IMR-90 (cell line): ENCODE results near the gene CHL1. TPM values are rescaled to one million over a fixed set of nuclear protein-coding genes. Genes with fewer than 3 reads are reported as not detected.

Source experiments
- ATAC-seq: fragments of 200-7000 bp; cut with Tn5 transposase; 2 replicates; pipeline ENCODE4 v1.9.1; 2020; ENCODE audit warnings: low read depth, mild to moderate bottlenecking, moderate library complexity
- BruUV-seq: library from RNA; stranded (reverse); fragments of 400-500 nt; replicated peaks from 2 replicates; lab custom pipeline; 2021; lab: Mats Ljungman, UMichigan
- CTCF ChIA-PET: fragments of 300-600 bp; formaldehyde crosslinking; extraction: SDS; loops from one replicate; lab custom pipeline; 2021; ENCODE audit warnings: antibody characterized with exemption; lab: Yijun Ruan, JAX
- POLR2A ChIA-PET: fragments of 300-600 bp; sonication (Branson Sonifier 250); formaldehyde crosslinking; loops from one replicate; lab custom pipeline; 2022; ENCODE audit warnings: antibody characterized with exemption; ENCODE audit not compliant: unreplicated experiment; lab: Charles Lee
- DNase-seq: peaks from one replicate; pipeline ENCODE4 v3.0.0; 2013
- H2AFZ ChIP-seq: replicated peaks from 2 replicates; pipeline ENCODE3; 2013; ENCODE audit warnings: low read length, mild to moderate bottlenecking; ENCODE audit not compliant: poor library complexity
- H2AK5ac ChIP-seq: 2 replicates; pipeline ENCODE4 v1.6.1; 2013; ENCODE audit warnings: low read depth, low read length, inconsistent platforms
- H2AK9ac ChIP-seq: replicated peaks from 2 replicates; pipeline ENCODE3; 2013; ENCODE audit warnings: mild to moderate bottlenecking, low read depth, low read length, moderate library complexity; ENCODE audit not compliant: poor library complexity
- H2BK120ac ChIP-seq: 2 replicates; pipeline ENCODE4 v1.6.1; 2013; ENCODE audit warnings: low read depth, low read length, inconsistent platforms
- H2BK15ac ChIP-seq: 3 replicates; pipeline ENCODE4 v1.6.1; 2013; ENCODE audit warnings: low read depth, low read length, inconsistent platforms
- H2BK20ac ChIP-seq: 2 replicates; pipeline ENCODE4 v1.6.1; 2013; ENCODE audit warnings: low read depth, mild to moderate bottlenecking, inconsistent platforms, low read length, moderate library complexity
- H2BK5ac ChIP-seq: 2 replicates; pipeline ENCODE4 v1.6.1; 2013; ENCODE audit warnings: mild to moderate bottlenecking, low read depth, low read length, inconsistent platforms; ENCODE audit not compliant: poor library complexity, severe bottlenecking
- H3K14ac ChIP-seq: replicated peaks from 2 replicates; pipeline ENCODE4 v1.6.1; 2013; ENCODE audit warnings: low read depth, low read length, inconsistent platforms
- H3K18ac ChIP-seq: 2 replicates; pipeline ENCODE4 v1.6.1; 2013; ENCODE audit warnings: low read depth, low read length, control low read depth
- H3K23ac ChIP-seq: 2 replicates; pipeline ENCODE4 v1.6.1; 2013; ENCODE audit warnings: low read depth, low read length, inconsistent platforms
- H3K27ac ChIP-seq: 2 replicates; pipeline ENCODE4 v1.5.1; 2013; ENCODE audit warnings: mild to moderate bottlenecking, control low read depth, low read length; ENCODE audit not compliant: insufficient read depth
- H3K27me3 ChIP-seq: 2 replicates; pipeline ENCODE4 v1.6.1; 2013; ENCODE audit warnings: low read length; ENCODE audit not compliant: control insufficient read depth, insufficient read depth
- H3K36me3 ChIP-seq: 2 replicates; pipeline ENCODE4 v1.6.1; 2013; ENCODE audit warnings: low read length, mixed read lengths; ENCODE audit not compliant: control insufficient read depth, insufficient read depth
- H3K4ac ChIP-seq: 2 replicates; pipeline ENCODE4 v1.6.1; 2013; ENCODE audit warnings: low read depth, low read length, inconsistent platforms
- H3K4me1 ChIP-seq: 2 replicates; pipeline ENCODE4 v1.6.1; 2013; ENCODE audit warnings: low read length, mixed read lengths; ENCODE audit not compliant: control insufficient read depth, insufficient read depth
- H3K4me2 ChIP-seq: 2 replicates; pipeline ENCODE4 v1.6.1; 2013; ENCODE audit warnings: low read depth, mild to moderate bottlenecking, control low read depth, low read length, moderate library complexity
- H3K4me3 ChIP-seq: 2 replicates; pipeline ENCODE4 v1.5.1; 2013; ENCODE audit warnings: low read depth, mild to moderate bottlenecking, control low read depth, low read length, moderate library complexity; ENCODE audit not compliant: insufficient read depth
- H3K56ac ChIP-seq: 2 replicates; pipeline ENCODE4 v1.6.1; 2013; ENCODE audit warnings: low read length, inconsistent platforms; ENCODE audit not compliant: insufficient read depth; ENCODE audit errors: extremely low read depth
- H3K79me1 ChIP-seq, 2 experiments: 2 replicates each; pipeline ENCODE4 v1.6.1; 2013; ENCODE audit warnings: low read length in 2 of 2, inconsistent platforms in 1 of 2, low read depth in 1 of 2
- H3K9ac ChIP-seq: 2 replicates; pipeline ENCODE4 v1.6.1; 2013; ENCODE audit warnings: low read depth, low read length, control low read depth
- H3K9me1 ChIP-seq: 2 replicates; pipeline ENCODE4 v1.6.1; 2013; ENCODE audit warnings: low read length, inconsistent platforms; ENCODE audit not compliant: insufficient read depth
- H3K9me3 ChIP-seq: 2 replicates; pipeline ENCODE4 v1.6.1; 2013; ENCODE audit warnings: low read length; ENCODE audit not compliant: control insufficient read depth, insufficient read depth
- H4K20me1 ChIP-seq: 2 replicates; pipeline ENCODE4 v1.6.1; 2013; ENCODE audit warnings: low read length, inconsistent platforms; ENCODE audit not compliant: insufficient read depth
- H4K5ac ChIP-seq: 2 replicates; pipeline ENCODE4 v1.6.1; 2013; ENCODE audit warnings: mild to moderate bottlenecking, low read depth, low read length, control low read depth
- H4K8ac ChIP-seq, 2 experiments: 2 replicates each; pipeline ENCODE4 v1.6.1; 2013; ENCODE audit warnings: low read depth in 2 of 2, low read length in 2 of 2, control low read depth in 1 of 2, inconsistent platforms in 1 of 2
- H4K91ac ChIP-seq: 2 replicates; pipeline ENCODE4 v1.6.1; 2013; ENCODE audit warnings: low read depth, low read length, inconsistent platforms; ENCODE audit not compliant: insufficient read depth
- BHLHE40 ChIP-seq: fragments of 150-350 bp; IDR thresholded peaks from 2 replicates; pipeline ENCODE4 v1.6.1; 2016; ENCODE audit warnings: mild to moderate bottlenecking, low read depth, low read length
- CEBPB ChIP-seq: IDR thresholded peaks from 2 replicates; pipeline ENCODE4 v1.6.1; 2012; ENCODE audit warnings: low read depth, low read length, improper control_type of control experiment
- CHD1 ChIP-seq: IDR thresholded peaks from 2 replicates; pipeline ENCODE4 v1.6.1; 2012; ENCODE audit warnings: low read depth, low read length, improper control_type of control experiment
- CTCF ChIP-seq: conservative IDR thresholded peaks from 2 replicates; pipeline ENCODE4 v1.5.1; 2012; ENCODE audit warnings: mild to moderate bottlenecking, low read depth, low read length, improper control_type of control experiment
- MAFK ChIP-seq: IDR thresholded peaks from 2 replicates; pipeline ENCODE4 v1.6.1; 2012; ENCODE audit warnings: low read depth, low read length, improper control_type of control experiment
- MAZ ChIP-seq: IDR thresholded peaks from 2 replicates; pipeline ENCODE4 v1.6.1; 2012; ENCODE audit warnings: low read depth, mild to moderate bottlenecking, low read length, improper control_type of control experiment, moderate library complexity, borderline replicate concordance
- MXI1 ChIP-seq: IDR thresholded peaks from 2 replicates; pipeline ENCODE4 v1.6.1; 2012; ENCODE audit warnings: low read depth, mild to moderate bottlenecking, low read length, moderate library complexity, borderline replicate concordance
- NFE2L2 ChIP-seq: fragments of 150-350 bp; IDR thresholded peaks from 2 replicates; pipeline ENCODE4 v1.6.1; 2016; ENCODE audit warnings: low read depth, mild to moderate bottlenecking, low read length
- POLR2A ChIP-seq: IDR thresholded peaks from 2 replicates; pipeline ENCODE4 v1.6.1; 2012; ENCODE audit warnings: mild to moderate bottlenecking, low read depth, low read length
- RAD21 ChIP-seq: IDR thresholded peaks from 2 replicates; pipeline ENCODE4 v1.6.1; 2012; ENCODE audit warnings: low read length, improper control_type of control experiment
- RFX5 ChIP-seq: IDR thresholded peaks from 2 replicates; pipeline ENCODE4 v1.8.0; 2012; ENCODE audit warnings: low read depth, mild to moderate bottlenecking, low read length, moderate library complexity
- SMC3 ChIP-seq: fragments of 150-350 bp; IDR thresholded peaks from 2 replicates; pipeline ENCODE4 v1.6.1; 2016; ENCODE audit warnings: low read depth, mild to moderate bottlenecking, antibody characterized with exemption, low read length, moderate library complexity
- USF2 ChIP-seq: fragments of 150-350 bp; IDR thresholded peaks from 2 replicates; pipeline ENCODE4 v1.6.1; 2017; ENCODE audit warnings: mild to moderate bottlenecking, antibody characterized with exemption, low read length, low read depth
- WGBS, 2 experiments: methylation state at CpG; one replicate each; pipeline versions ENCODE4 v1.1.5 to v1.1.7; 2013; ENCODE audit warnings: missing lambda C conversion rate in 2 of 2; ENCODE audit not compliant: insufficient read length in 1 of 2; ENCODE audit errors: extremely low coverage in 2 of 2; 5-methylcytosine and 5-hydroxymethylcytosine counted together
- dilution Hi-C: fragments of 300-500 bp; cut with HindIII; formaldehyde crosslinking; loops from one replicate; pipeline ENCODE4 v1.14.3; 2018; ENCODE audit warnings: low sequenced_read_pairs; ENCODE audit not compliant: unreplicated experiment
- in situ Hi-C: fragments of 300-500 bp; cut with MboI; formaldehyde crosslinking; loops from 3 replicates; pipeline ENCODE4 v1.14.3; 2019; ENCODE audit warnings: low sequenced_read_pairs, inconsistent platforms, mixed read lengths
- intact Hi-C: fragments of 100-400 bp; cut with micrococcal nuclease; formaldehyde crosslinking; loops from 2 replicates; pipeline ENCODE4 v1.10.0; 2022
- polyA plus RNA-seq, 3 experiments: library from polyadenylated mRNA; depleted of rRNA; stranded (reverse); fragments of >200 nt; gene quantifications; 2 replicates each; pipeline ENCODE4 v1.2.3, GENCODE V29; 2012; ENCODE audit warnings: low replicate concordance in 1 of 3
- total RNA-seq: library from RNA; depleted of rRNA; stranded (reverse); fragments of >200 nt; gene quantifications from 2 replicates; pipeline ENCODE4 v1.2.3, GENCODE V29; 2012
- TF ChIP-seq, protein P1 (sequence below): fragments of 150-350 bp; IDR thresholded peaks from 2 replicates; pipeline ENCODE4 v1.6.1; 2016; ENCODE audit warnings: low read depth, mild to moderate bottlenecking, low read length, moderate library complexity, borderline replicate concordance

The CHL1 gene
- total and polyA plus RNA-seq, 2 of the 4 experiments (the other 2 are of a cell fraction): 0.38 to 1.6 TPM

DNA sequence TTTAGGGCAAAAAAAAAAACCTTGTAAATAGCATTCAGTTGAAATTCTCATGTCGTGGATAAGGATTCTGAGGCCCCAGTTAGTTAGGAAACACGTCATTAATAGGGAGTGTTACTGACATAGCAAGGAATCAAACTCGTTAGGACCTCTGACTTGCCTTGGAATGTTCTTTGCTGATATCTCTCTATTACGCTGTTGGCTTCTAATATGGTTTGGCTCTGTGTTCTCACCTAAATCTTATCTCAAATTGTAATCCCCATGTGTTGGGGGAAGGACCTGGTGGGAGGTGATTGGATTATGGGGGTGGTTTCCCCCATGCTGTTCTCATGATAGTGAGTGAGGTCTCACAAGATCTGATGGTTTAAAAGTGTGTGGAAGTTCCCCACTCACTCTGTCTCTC is 40.3 kb downstream of the CHL1 start:
- CTCF ChIA-PET: no interaction called here
- Histone ChIP-seq H4K91ac (no peak overlapping the region), H3K27me3 (no peaks in the 10 kb centered on the region), H2AK9ac (no peak overlapping the region), H3K27ac (no peak overlapping the region), H4K8ac (no peak overlapping the region), H2AK5ac (no peak overlapping the region), H2AFZ (no peak overlapping the region), H3K9me3 (no peaks in the 10 kb centered on the region), H4K20me1 (no peaks in the 10 kb centered on the region), H3K18ac (no peak overlapping the region), H3K56ac (no peak overlapping the region), H2BK20ac (no peak overlapping the region), H3K9ac (no peak overlapping the region), H3K36me3 (no peaks in the 10 kb centered on the region), H4K5ac (no peak overlapping the region), H3K4me1 (no peaks in the 10 kb centered on the region), H3K9me1 (no peaks in the 10 kb centered on the region), H2BK120ac (no peak overlapping the region), H3K4ac (no peak overlapping the region), H3K4me3 (no peak overlapping the region), H2BK5ac (no peak overlapping the region), H3K79me1 (no peaks in the 10 kb centered on the region), H3K4me2 (no peak overlapping the region), H3K23ac (no peak overlapping the region), H2BK15ac (no peak overlapping the region), H3K14ac (no peak overlapping the region)
- intact Hi-C loops (no loop called here), dilution Hi-C loops (no loop called here), in situ Hi-C loops (no loop called here)
- no TSS peak for BruUV-seq
- TF ChIP-seq RAD21 (no peak), MAFK (no peak), CEBPB (no peak), POLR2A (no peak), SMC3 (no peak), CTCF (no peak), MAZ (no peak), BHLHE40 (no peak), NFE2L2 (no peak), USF2 (no peak), MXI1 (no peak), RFX5 (no peak), CHD1 (no peak)
- TF ChIP-seq, protein P1, sequence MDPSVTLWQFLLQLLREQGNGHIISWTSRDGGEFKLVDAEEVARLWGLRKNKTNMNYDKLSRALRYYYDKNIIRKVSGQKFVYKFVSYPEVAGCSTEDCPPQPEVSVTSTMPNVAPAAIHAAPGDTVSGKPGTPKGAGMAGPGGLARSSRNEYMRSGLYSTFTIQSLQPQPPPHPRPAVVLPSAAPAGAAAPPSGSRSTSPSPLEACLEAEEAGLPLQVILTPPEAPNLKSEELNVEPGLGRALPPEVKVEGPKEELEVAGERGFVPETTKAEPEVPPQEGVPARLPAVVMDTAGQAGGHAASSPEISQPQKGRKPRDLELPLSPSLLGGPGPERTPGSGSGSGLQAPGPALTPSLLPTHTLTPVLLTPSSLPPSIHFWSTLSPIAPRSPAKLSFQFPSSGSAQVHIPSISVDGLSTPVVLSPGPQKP: no peak
- POLR2A ChIA-PET: no interaction called here
- no CpG with 5 or more reads among the region's 4 CpGs for WGBS, 2 experiments
- ATAC-seq (no peak), DNase-seq (no peak)
